GM18951 (cell line): ENCODE measurements around the gene ASTN2.

Source experiments
- POLR2A ChIP-seq: IDR thresholded peaks from 4 replicates; pipeline ENCODE4 v1.6.1; 2011; ENCODE audit warnings: mild to moderate bottlenecking; ENCODE audit not compliant: insufficient read length, insufficient read depth; ENCODE audit errors: extremely low read depth
- in situ Hi-C: fragments of 300-500 bp; cut with MboI; formaldehyde crosslinking; loops from one replicate; pipeline ENCODE4 v1.12.0; 2022; ENCODE audit warnings: low sequenced_read_pairs, mixed read lengths, inconsistent platforms; ENCODE audit not compliant: unreplicated experiment

Gene ASTN2

GRCh38 chr9:117414906-117415331 is at the start of gene ASTN2:
Gene ASTN2, minus strand, starts transcription at chr9:117415057. Its CDS starts 119 bp downstream, at chr9:117414938.
- no peak for TF ChIP-seq POLR2A
- in situ Hi-C loops: no loop called here

- in situ Hi-C loops: no loop called here
- TF ChIP-seq POLR2A: no peak
Observed at GRCh38 chr9:117462861-117463260, 48.0 kb upstream of the ASTN2 start.

GRCh38 chr9:117461386-117461785 is 46.5 kb upstream of the ASTN2 start:
- TF ChIP-seq POLR2A: no peak
- in situ Hi-C loops: no loop called here

GRCh38 chr9:117460743-117461142 is 45.9 kb upstream of the ASTN2 start:
- no peak for TF ChIP-seq POLR2A
- in situ Hi-C loops: no loop called here

- in situ Hi-C loops: no loop called here
- TF ChIP-seq POLR2A: no peak
Observed at GRCh38 chr9:117459913-117460312, 45.1 kb upstream of the ASTN2 start.

GRCh38 chr9:117458066-117458465 is 43.2 kb upstream of the ASTN2 start:
- TF ChIP-seq POLR2A: no peak
- in situ Hi-C loops: no loop called here

GRCh38 chr9:117454711-117455110 is 39.9 kb upstream of the ASTN2 start:
- TF ChIP-seq POLR2A: no peak
- in situ Hi-C loops: no loop called here

GRCh38 chr9:117453737-117454136 is 38.9 kb upstream of the ASTN2 start:
- TF ChIP-seq POLR2A: no peak
- in situ Hi-C loops: no loop called here

- in situ Hi-C loops: no loop called here
- TF ChIP-seq POLR2A: no peak
Observed at GRCh38 chr9:117451311-117451710, 36.5 kb upstream of the ASTN2 start.

GRCh38 chr9:117448066-117448465 is 33.2 kb upstream of the ASTN2 start:
- in situ Hi-C loops: no loop called here
- no peak for TF ChIP-seq POLR2A

GRCh38 chr9:117445631-117446030 is 30.8 kb upstream of the ASTN2 start:
- in situ Hi-C loops: no loop called here
- no peak for TF ChIP-seq POLR2A

GRCh38 chr9:117444501-117444900 is 29.6 kb upstream of the ASTN2 start:
- in situ Hi-C loops: no loop called here
- TF ChIP-seq POLR2A: no peak

- in situ Hi-C loops: no loop called here
- TF ChIP-seq POLR2A: no peak
Observed at GRCh38 chr9:117437283-117437682, 22.4 kb upstream of the ASTN2 start.

- in situ Hi-C loops: no loop called here
Observed at GRCh38 chr9:117435630-117436261, 20.9 kb upstream of the ASTN2 start.

GRCh38 chr9:117434566-117434965 is 19.7 kb upstream of the ASTN2 start:
- TF ChIP-seq POLR2A: no peak
- in situ Hi-C loops: no loop called here

More at GRCh38 chr9:117435630-117436261, 20.9 kb upstream of the ASTN2 start:
- TF ChIP-seq POLR2A: no peak

GRCh38 chr9:117430813-117431212 is 16.0 kb upstream of the ASTN2 start:
- TF ChIP-seq POLR2A: no peak

More at GRCh38 chr9:117430813-117431212, 16.0 kb upstream of the ASTN2 start:
- in situ Hi-C loops: no loop called here
